Measurements from ENCODE around the gene KPNB1.

The KPNB1 gene

GRCh38 chr17:47622180-47622549 lies 27.6 kb upstream of the KPNB1 start:
- no peak for DNase-seq (ENCODE audit: extremely low spot score)
- no peak for TF ChIP-seq CTCF (IDR thresholded peaks at IDR 0.05; ENCODE audit: control extremely low read depth, extremely low read depth, low read depth, missing control alignments)
- ChIA-PET POLR2A (no interaction called here), CTCF (no interaction called here)

GRCh38 chr17:47624727-47625068 lies 25.0 kb upstream of the KPNB1 start:
- no peak for TF ChIP-seq CTCF (IDR thresholded peaks at IDR 0.05; ENCODE audit: control extremely low read depth, extremely low read depth, low read depth, missing control alignments)
- no peak for DNase-seq (ENCODE audit: extremely low spot score)
- ChIA-PET POLR2A (no interaction called here), CTCF (interaction anchor here (0.7 to 2.9 kb wide), 2 partner anchors 9 to 12 kb away, joined by 3 to 18 read pairs; no protein-coding TSS in a partner anchor)

GRCh38 chr17:47628014-47628566 lies 21.6 kb upstream of the KPNB1 start:
- ChIA-PET CTCF (interaction anchor here (1.3 to 3.2 kb wide), 4 partner anchors 8 to 70 kb away, joined by 3 to 20 read pairs (median 7); no protein-coding TSS in a partner anchor), POLR2A (no interaction called here)
- no peak for TF ChIP-seq CTCF (IDR thresholded peaks at IDR 0.05; ENCODE audit: control extremely low read depth, extremely low read depth, low read depth, missing control alignments)
- DNase-seq (ENCODE audit: extremely low spot score): no peak

GRCh38 chr17:47629826-47630225 lies 19.9 kb upstream of the KPNB1 start:
- DNase-seq (ENCODE audit: extremely low spot score): no peak
- TF ChIP-seq CTCF (IDR thresholded peaks at IDR 0.05; ENCODE audit: control extremely low read depth, extremely low read depth, low read depth, missing control alignments): no peak
- ChIA-PET CTCF (interaction anchor here (1.2 to 3.2 kb wide), 6 partner anchors 10 to 68 kb away, joined by 3 to 20 read pairs (median 4); partner anchors contain the start of gene KPNB1), POLR2A (interaction anchor here (0.6 kb wide), 1 partner anchor 481 kb away, joined by 9 read pairs; no protein-coding TSS in a partner anchor)

- CTCF ChIA-PET: interaction anchor here (1.2 to 3.2 kb wide), 4 partner anchors 10 to 33 kb away, joined by 3 to 20 read pairs (median 4); partner anchors contain the start of gene KPNB1
- no peak for TF ChIP-seq CTCF (IDR thresholded peaks at IDR 0.05; ENCODE audit: control extremely low read depth, extremely low read depth, low read depth, missing control alignments)
- no peak for DNase-seq (ENCODE audit: extremely low spot score)
- POLR2A ChIA-PET: interaction anchor here (0.6 kb wide), 1 partner anchor 482 kb away, joined by 9 read pairs; no protein-coding TSS in a partner anchor
Observed at GRCh38 chr17:47630614-47631013, 19.1 kb upstream of the KPNB1 start.

GRCh38 chr17:47632991-47633390 lies 16.7 kb upstream of the KPNB1 start:
- ChIA-PET POLR2A (interaction anchor here (0.6 kb wide), 1 partner anchor 766 kb away, joined by 6 read pairs; no protein-coding TSS in a partner anchor), CTCF (interaction anchor here (0.9 to 4.2 kb wide), 2 partner anchors 12 to 17 kb away, joined by 4 to 18 read pairs; no protein-coding TSS in a partner anchor)
- no peak for DNase-seq (ENCODE audit: extremely low spot score)
- TF ChIP-seq CTCF (IDR thresholded peaks at IDR 0.05; ENCODE audit: control extremely low read depth, extremely low read depth, low read depth, missing control alignments): no peak

Data from GM10248 (cell line).